K562 (cell line): ENCODE measurements around the gene KCNJ14. TPM values are rescaled to one million over a fixed set of nuclear protein-coding genes. Genes with fewer than 3 reads are reported as not detected.

Experiments used
- ATAC-seq: fragments of 200-7000 bp; cut with Tn5 transposase; 3 replicates; pipeline ENCODE4 v1.9.1; 2020; ENCODE audit warnings: moderate library complexity
- BruUV-seq: library from RNA; stranded (reverse); fragments of 400-500 nt; replicated peaks from 2 replicates; lab custom pipeline; 2021; lab: Mats Ljungman, UMichigan
- CTCF ChIA-PET: fragments of 300-600 bp; formaldehyde crosslinking; extraction: SDS; loops from one replicate; lab custom pipeline; 2021; ENCODE audit warnings: low intra/inter-chr PET ratio; lab: Yijun Ruan, JAX
- POLR2A ChIA-PET: fragments of 300-600, 350-650 bp; sonication (Branson Sonifier 250); formaldehyde crosslinking; extraction: SDS; loops from one replicate; lab custom pipeline; 2021; ENCODE audit warnings: antibody characterized with exemption, inconsistent platforms; lab: Yijun Ruan, JAX
- DNase-seq, 4 experiments: peaks; one replicate each; pipeline versions ENCODE4 v3.0.0 to v3.0.0-alpha.2; 2011 to 2018; ENCODE audit warnings: low spot score in 3 of 4, mixed read lengths in 3 of 4; ENCODE audit errors: extremely low read depth in 1 of 4
- FAIRE-seq: peaks from 2 replicates; lab custom pipeline; 2011; peaks lifted over from hg19 to GRCh38; lab: Jason Lieb, UNC
- H2AFZ ChIP-seq: 2 replicates; pipeline ENCODE4 v1.6.0; 2011; ENCODE audit warnings: low read depth, low read length, control low read depth, inconsistent platforms
- H3K27ac ChIP-seq: fragments of 200-600 bp; 3 replicates; pipeline ENCODE4 v1.8.0; 2011; ENCODE audit warnings: low read depth, mild to moderate bottlenecking, control low read depth, inconsistent platforms, low read length, moderate library complexity, mixed read lengths; ENCODE audit errors: extremely low read depth
- H3K27me3 ChIP-seq, 2 experiments: fragments of 300-600 bp in 1 of 2; 2 replicates in 1 of 2; 3 replicates in 1 of 2; pipeline versions ENCODE4 v1.6.0 to v1.8.0; 2011; ENCODE audit warnings: inconsistent platforms in 2 of 2, low read length in 2 of 2, mild to moderate bottlenecking in 1 of 2, mixed read lengths in 1 of 2, moderate library complexity in 1 of 2; ENCODE audit not compliant: control insufficient read depth in 2 of 2, insufficient read depth in 2 of 2
- H3K36me3 ChIP-seq: fragments of 300-600 bp; 3 replicates; pipeline ENCODE4 v1.8.0; 2011; ENCODE audit warnings: mild to moderate bottlenecking, low read length, inconsistent platforms; ENCODE audit not compliant: control insufficient read depth, insufficient read depth
- H3K4me1 ChIP-seq, 2 experiments: fragments of 200-600 bp in 1 of 2; replicated peaks in 1 of 2; 2 replicates in 1 of 2; 3 replicates in 1 of 2; pipeline versions ENCODE4 v1.5.1 to v1.8.0; 2011; ENCODE audit warnings: inconsistent platforms in 2 of 2, low read length in 2 of 2, mild to moderate bottlenecking in 1 of 2, mixed read lengths in 1 of 2, moderate library complexity in 1 of 2; ENCODE audit not compliant: control insufficient read depth in 2 of 2, insufficient read depth in 2 of 2
- H3K4me2 ChIP-seq: 2 replicates; pipeline ENCODE4 v1.6.1; 2011; ENCODE audit warnings: low read length, control low read depth, inconsistent platforms, mixed read lengths; ENCODE audit not compliant: insufficient read depth
- H3K4me3 ChIP-seq: fragments of 200-600 bp; sonication (generic), shearing (Covaris generic); 2 replicates; pipeline ENCODE4 v1.5.1; 2016; ENCODE audit warnings: control low read depth, inconsistent platforms
- H3K79me2 ChIP-seq: fragments of 200-600 bp; 3 replicates; pipeline ENCODE4 v1.8.0; 2011; ENCODE audit warnings: low read length, inconsistent platforms; ENCODE audit not compliant: control insufficient read depth, insufficient read depth
- H3K9ac ChIP-seq, 2 experiments: 2 replicates each; pipeline versions ENCODE4 v1.6.0 to v1.6.1; 2011; ENCODE audit warnings: low read depth in 2 of 2, low read length in 2 of 2, control low read depth in 1 of 2, inconsistent platforms in 1 of 2, mild to moderate bottlenecking in 1 of 2, mixed read lengths in 1 of 2; ENCODE audit not compliant: insufficient read depth in 1 of 2
- H3K9me1 ChIP-seq: one replicate; pipeline ENCODE4 v1.6.0; 2011; ENCODE audit warnings: inconsistent platforms, mild to moderate bottlenecking, low read length, moderate library complexity; ENCODE audit not compliant: control insufficient read depth, insufficient read depth
- H3K9me3 ChIP-seq: replicated peaks from 2 replicates; pipeline ENCODE4 v1.5.1; 2011; ENCODE audit warnings: low read depth, low read length, inconsistent platforms; ENCODE audit not compliant: control insufficient read depth, insufficient read depth
- H4K20me1 ChIP-seq: replicated peaks from 2 replicates; pipeline ENCODE4 v1.6.1; 2011; ENCODE audit warnings: low read length, inconsistent platforms, mixed read lengths; ENCODE audit not compliant: control insufficient read depth, insufficient read depth
- ARNT ChIP-seq, 2 experiments: fragments of 450-650 bp; IDR thresholded peaks; 2 replicates each; pipeline ENCODE4 v1.6.1; 2016; ENCODE audit warnings: mild to moderate bottlenecking in 1 of 2
- HDAC3 ChIP-seq: fragments of 450-650 bp; IDR thresholded peaks from 2 replicates; pipeline ENCODE4 v1.6.1; 2018; ENCODE audit warnings: borderline replicate concordance, mild to moderate bottlenecking, moderate library complexity; ENCODE audit not compliant: partially characterized antibody
- ILF3 ChIP-seq: fragments of 450-650 bp; IDR thresholded peaks from 2 replicates; pipeline ENCODE4 v1.6.1; 2018; ENCODE audit warnings: antibody characterized with exemption, mild to moderate bottlenecking, moderate library complexity, borderline replicate concordance
- POLR2G ChIP-seq: fragments of 200-400 bp; formaldehyde crosslinking; IDR thresholded peaks from 2 replicates; pipeline ENCODE4 v1.6.1; 2017; ENCODE audit warnings: low read depth, mild to moderate bottlenecking, antibody characterized with exemption, low read length, moderate library complexity
- TAF15 ChIP-seq: fragments of 200-400 bp; formaldehyde crosslinking; IDR thresholded peaks from 2 replicates; pipeline ENCODE4 v1.6.1; 2017; ENCODE audit warnings: mild to moderate bottlenecking, low read depth, low read length, moderate library complexity
- TCFL5 ChIP-seq: fragments of 250-450 bp; sonication (Bioruptor Pico); conservative IDR thresholded peaks from 2 replicates; pipeline ENCODE4 v1.6.1; 2021; ENCODE audit warnings: mild to moderate bottlenecking, moderate library complexity, matching md5 sums
- ZNF197 ChIP-seq: fragments of 200-800 bp; sonication (Bioruptor generic); IDR thresholded peaks from 2 replicates; pipeline ENCODE4 v1.6.1; 2016; ENCODE audit warnings: low read depth, missing genetic modification characterization, missing compliant biosample characterization
- ZNF282 ChIP-seq: sonication (generic); formaldehyde crosslinking; IDR thresholded peaks from 2 replicates; pipeline ENCODE4 v1.8.1; 2023; ENCODE audit warnings: missing genetic modification reagents
- ZNF717 ChIP-seq: fragments of 250-450 bp; sonication (Bioruptor Pico); IDR thresholded peaks from 2 replicates; pipeline ENCODE4 v1.5.0; 2021
- WGBS: fragments of 100-300 bp; shearing (Covaris generic); methylation state at CpG from one replicate; pipeline ENCODE4 v1.1.6; 2016; ENCODE audit warnings: low coverage, mixed read lengths; ENCODE audit not compliant: insufficient coverage; ENCODE audit errors: missing lambda C conversion rate; 5-methylcytosine and 5-hydroxymethylcytosine counted together
- in situ Hi-C: fragments of 300-500 bp; cut with MboI; formaldehyde crosslinking; loops from 4 replicates; pipeline ENCODE4 v1.15.0; 2018; ENCODE audit warnings: inconsistent platforms, mixed read lengths
- intact Hi-C: fragments of 100-400 bp; cut with micrococcal nuclease; formaldehyde crosslinking; loops from 2 replicates; pipeline ENCODE4 v1.14.2; 2022
- polyA plus RNA-seq, 8 experiments: library from polyadenylated mRNA; depleted of rRNA in 4 of 8; stranded (reverse) in 5 of 8; unstranded in 3 of 8; fragments of >200 nt; fragmentation: Nextera tagmentation in 2 of 8; fragmentation: Illumina TruSeq in 1 of 8; extraction: Ambion mirVana in 2 of 8; extraction: Trizol in 1 of 8; gene quantifications; 2 replicates each; pipeline versions ENCODE4 v1.2.1 to v1.2.3, GENCODE V29; 2011 to 2014; ENCODE audit warnings: inconsistent platforms in 1 of 8, missing spikeins in 1 of 8
- total RNA-seq, 7 experiments: library from RNA; depleted of rRNA in 6 of 7; stranded (reverse); fragments of >200 nt in 6 of 7; fragmentation: Illumina TruSeq in 2 of 7; extraction: Trizol in 2 of 7; gene quantifications; 2 replicates each; pipeline versions ENCODE4 v1.2.1 to v1.2.3, GENCODE V29; 2011 to 2021; ENCODE audit warnings: low replicate concordance in 1 of 7
- TF ChIP-seq, protein P1 (sequence below): fragments of 250-450 bp; sonication (Bioruptor Pico); IDR thresholded peaks from 2 replicates; pipeline ENCODE4 v1.4.0; 2020
- TF ChIP-seq, protein P2 (sequence below): sonication (generic); formaldehyde crosslinking; IDR thresholded peaks from 2 replicates; pipeline ENCODE4 v1.8.1; 2023; ENCODE audit warnings: mild to moderate bottlenecking, missing genetic modification reagents

KCNJ14 gene
- total and polyA plus RNA-seq, 9 of the 15 experiments (the other 6 are each of a cell fraction or from before 2014, with no cell fraction given): 0.15 to 1.6 (median 0.49) TPM

DNA sequence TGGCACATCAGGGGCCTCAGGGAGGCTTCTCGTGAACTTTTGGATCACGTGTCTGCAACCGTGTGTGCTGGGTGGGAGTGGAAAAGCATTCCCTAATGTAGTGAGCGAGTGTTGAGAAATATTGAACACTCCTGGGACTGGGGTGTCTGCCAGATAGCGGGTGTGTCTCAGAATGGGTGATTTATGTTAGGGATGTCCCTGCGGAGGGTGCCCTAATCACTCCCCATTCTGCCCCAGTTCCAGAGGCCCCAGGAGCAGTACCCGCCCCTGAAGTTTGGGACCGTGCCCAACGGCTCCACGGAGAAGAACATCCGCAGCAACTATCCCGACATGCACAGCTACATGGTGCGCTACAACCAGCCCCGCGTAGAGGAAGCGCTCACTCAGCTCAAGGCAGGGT lies 33.8 kb upstream of the KCNJ14 start:
- CTCF ChIA-PET: no interaction called here
- H3K27ac ChIP-seq: no peak overlapping the region
- H3K9ac ChIP-seq: 0 out of 4 replicates have a peak overlapping the region, but pooled peaks of 1 of the 2 experiments have one; percentile 0
- TF ChIP-seq ARNT (IDR thresholded peaks at IDR 0.05): no peak
- TF ChIP-seq ZNF717 (CRISPR knock-in tag): no peak
- TF ChIP-seq, protein P1, sequence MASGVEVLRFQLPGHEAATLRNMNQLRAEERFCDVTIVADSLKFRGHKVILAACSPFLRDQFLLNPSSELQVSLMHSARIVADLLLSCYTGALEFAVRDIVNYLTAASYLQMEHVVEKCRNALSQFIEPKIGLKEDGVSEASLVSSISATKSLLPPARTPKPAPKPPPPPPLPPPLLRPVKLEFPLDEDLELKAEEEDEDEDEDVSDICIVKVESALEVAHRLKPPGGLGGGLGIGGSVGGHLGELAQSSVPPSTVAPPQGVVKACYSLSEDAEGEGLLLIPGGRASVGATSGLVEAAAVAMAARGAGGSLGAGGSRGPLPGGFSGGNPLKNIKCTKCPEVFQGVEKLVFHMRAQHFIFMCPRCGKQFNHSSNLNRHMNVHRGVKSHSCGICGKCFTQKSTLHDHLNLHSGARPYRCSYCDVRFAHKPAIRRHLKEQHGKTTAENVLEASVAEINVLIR (CRISPR knock-in tag): no peak
- no peak for TF ChIP-seq ILF3
- no peak for TF ChIP-seq TCFL5 (CRISPR knock-in tag)
- no peak for TF ChIP-seq ZNF197 (CRISPR knock-in tag)
- TF ChIP-seq POLR2G: 0 out of 2 replicates have a peak, but pooled peaks have one; percentile 12
- TF ChIP-seq, protein P2, sequence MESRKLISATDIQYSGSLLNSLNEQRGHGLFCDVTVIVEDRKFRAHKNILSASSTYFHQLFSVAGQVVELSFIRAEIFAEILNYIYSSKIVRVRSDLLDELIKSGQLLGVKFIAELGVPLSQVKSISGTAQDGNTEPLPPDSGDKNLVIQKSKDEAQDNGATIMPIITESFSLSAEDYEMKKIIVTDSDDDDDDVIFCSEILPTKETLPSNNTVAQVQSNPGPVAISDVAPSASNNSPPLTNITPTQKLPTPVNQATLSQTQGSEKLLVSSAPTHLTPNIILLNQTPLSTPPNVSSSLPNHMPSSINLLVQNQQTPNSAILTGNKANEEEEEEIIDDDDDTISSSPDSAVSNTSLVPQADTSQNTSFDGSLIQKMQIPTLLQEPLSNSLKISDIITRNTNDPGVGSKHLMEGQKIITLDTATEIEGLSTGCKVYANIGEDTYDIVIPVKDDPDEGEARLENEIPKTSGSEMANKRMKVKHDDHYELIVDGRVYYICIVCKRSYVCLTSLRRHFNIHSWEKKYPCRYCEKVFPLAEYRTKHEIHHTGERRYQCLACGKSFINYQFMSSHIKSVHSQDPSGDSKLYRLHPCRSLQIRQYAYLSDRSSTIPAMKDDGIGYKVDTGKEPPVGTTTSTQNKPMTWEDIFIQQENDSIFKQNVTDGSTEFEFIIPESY: peak; percentile 86
- TF ChIP-seq HDAC3: no peak
- TF ChIP-seq ZNF282: no peak
- no peak for TF ChIP-seq TAF15
- no peak for ATAC-seq
- no peak overlapping the region for H2AFZ ChIP-seq
- H3K4me1 ChIP-seq: peaks cover 25 to 38% of the 10 kb centered on the region in 2 experiments
- no peaks in the 10 kb centered on the region for H3K9me1 ChIP-seq
- no peaks in the 10 kb centered on the region for H4K20me1 ChIP-seq
- H3K4me3 ChIP-seq: no peak overlapping the region
- H3K9me3 ChIP-seq: no peaks in the 10 kb centered on the region
- H3K27me3 ChIP-seq: no peaks in the 10 kb centered on the region
- H3K36me3 ChIP-seq: peaks cover 69% of the 10 kb centered on the region; the same call in 2 of the 3 replicates
- in situ Hi-C loops: no loop called here
- 84% methylated on average over 10 of the region's 16 CpGs for WGBS
- BruUV-seq: no TSS peak
- POLR2A ChIA-PET: no interaction called here
- intact Hi-C loops: no loop called here
- no peak overlapping the region for H3K4me2 ChIP-seq
- no peak for FAIRE-seq
- 0 out of 3 replicates have a peak, but pooled peaks cover 2% of the 10 kb centered on the region for H3K79me2 ChIP-seq
- DNase-seq: no peak
